ENCODE data around the gene PGAM4.
A peak's percentile ranks its signal among the peaks of the same experiment; 100 is the strongest.

Gene PGAM4

GRCh38 chrX:77969538-77969937 is at the start of gene PGAM4:
Gene PGAM4 (minus strand): TSS chrX:77969638. CDS start chrX:77969638, 0 bp downstream.
- no peak for TF ChIP-seq CTCF (IDR thresholded peaks at IDR 0.05; ENCODE audit: insufficient read depth, low read depth, low read length, missing control alignments)
- DNase-seq (ENCODE audit: low read depth): no peak
- no peak within 1 kb of the TSS for H3K4me3 ChIP-seq (ENCODE audit: low read length)

- no peak overlapping the region for H3K4me3 ChIP-seq (ENCODE audit: low read length)
- TF ChIP-seq CTCF (IDR thresholded peaks at IDR 0.05; ENCODE audit: insufficient read depth, low read depth, low read length, missing control alignments): no peak
- no peak for DNase-seq (ENCODE audit: low read depth)
Measured at GRCh38 chrX:78011846-78012245, 42.4 kb upstream of the PGAM4 start.

GRCh38 chrX:77979870-77980269 is 10.4 kb upstream of the PGAM4 start:
- no peak overlapping the region for H3K4me3 ChIP-seq (ENCODE audit: low read length)
- TF ChIP-seq CTCF (IDR thresholded peaks at IDR 0.05; ENCODE audit: insufficient read depth, low read depth, low read length, missing control alignments): no peak
- DNase-seq (ENCODE audit: low read depth): no peak

GRCh38 chrX:77977518-77977917 is 8.1 kb upstream of the PGAM4 start:
- no peak for DNase-seq (ENCODE audit: low read depth)
- H3K4me3 ChIP-seq (ENCODE audit: low read length): no peak overlapping the region
- no peak for TF ChIP-seq CTCF (IDR thresholded peaks at IDR 0.05; ENCODE audit: insufficient read depth, low read depth, low read length, missing control alignments)

GRCh38 chrX:77977095-77977494 is 7.7 kb upstream of the PGAM4 start:
- TF ChIP-seq CTCF (IDR thresholded peaks at IDR 0.05; ENCODE audit: insufficient read depth, low read depth, low read length, missing control alignments): no peak
- DNase-seq (ENCODE audit: low read depth): peak; percentile 9

GRCh38 chrX:77975755-77976154 is 6.3 kb upstream of the PGAM4 start:
- DNase-seq (ENCODE audit: low read depth): peak; percentile 30
- no peak for TF ChIP-seq CTCF (IDR thresholded peaks at IDR 0.05; ENCODE audit: insufficient read depth, low read depth, low read length, missing control alignments)
- no peak overlapping the region for H3K4me3 ChIP-seq (ENCODE audit: low read length)

More at GRCh38 chrX:77977095-77977494, 7.7 kb upstream of the PGAM4 start:
- H3K4me3 ChIP-seq (ENCODE audit: low read length): no peak overlapping the region

GRCh38 chrX:77967631-77968030 is 1.8 kb downstream of the PGAM4 start:
- no peak overlapping the region for H3K4me3 ChIP-seq (ENCODE audit: low read length)
- no peak for TF ChIP-seq CTCF (IDR thresholded peaks at IDR 0.05; ENCODE audit: insufficient read depth, low read depth, low read length, missing control alignments)
- DNase-seq (ENCODE audit: low read depth): no peak
